ENCODE data around the gene DNAH10.

DNA sequence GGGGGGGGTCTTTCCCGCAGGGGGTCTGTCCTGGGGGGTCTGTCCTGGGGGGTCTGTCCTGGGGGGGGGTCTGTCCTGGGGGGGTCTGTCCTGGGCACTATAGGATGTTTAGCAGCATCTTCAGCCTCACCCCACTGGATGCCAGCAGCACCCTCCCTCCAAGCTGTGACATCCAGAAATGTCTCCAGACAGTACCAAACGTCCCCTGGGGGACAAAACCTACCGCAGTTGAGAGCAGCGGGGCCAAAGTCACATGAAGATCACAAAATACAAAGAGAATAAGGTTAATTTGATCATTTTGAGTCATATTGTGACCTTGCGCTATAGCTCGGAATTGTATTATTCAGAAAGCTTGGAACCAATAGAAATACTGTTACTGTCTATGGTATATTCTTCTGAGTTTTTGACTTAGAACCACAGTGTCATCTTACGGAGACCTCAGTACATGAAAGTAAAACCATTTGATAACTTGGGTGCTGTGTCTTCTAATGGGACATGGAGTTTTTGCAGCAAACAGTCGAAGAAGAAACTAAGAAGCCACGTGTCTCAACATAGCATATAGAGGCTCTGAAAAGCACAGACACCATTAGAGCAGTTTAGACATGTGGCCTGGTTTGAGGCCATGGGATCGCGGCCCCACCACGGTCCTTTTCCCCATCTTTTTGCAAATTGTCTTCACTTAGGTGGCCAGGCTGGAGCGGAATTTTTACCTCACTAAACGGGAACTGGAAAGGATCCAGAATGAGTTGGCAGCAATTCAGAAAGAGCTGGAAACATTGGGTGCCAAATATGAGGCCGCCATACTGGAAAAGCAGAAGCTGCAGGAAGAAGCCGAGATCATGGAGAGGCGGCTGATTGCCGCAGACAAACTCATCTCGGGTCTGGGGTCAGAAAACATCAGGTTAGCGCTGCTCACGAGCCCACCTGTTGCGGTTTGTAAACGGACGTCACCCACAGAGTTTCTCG lies 150.6 kb downstream of the DNAH10 start:
- TF ChIP-seq, protein P1, sequence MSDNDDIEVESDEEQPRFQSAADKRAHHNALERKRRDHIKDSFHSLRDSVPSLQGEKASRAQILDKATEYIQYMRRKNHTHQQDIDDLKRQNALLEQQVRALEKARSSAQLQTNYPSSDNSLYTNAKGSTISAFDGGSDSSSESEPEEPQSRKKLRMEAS (IDR thresholded peaks at IDR 0.05) = no peak
- TF ChIP-seq TAF1 (IDR thresholded peaks at IDR 0.05; ENCODE audit: low read depth) = no peak
- TF ChIP-seq RAD21 (IDR thresholded peaks at IDR 0.05; ENCODE audit: low read depth) = no peak
- no peak for TF ChIP-seq FOXM1 (IDR thresholded peaks at IDR 0.05; ENCODE audit: borderline replicate concordance, low read depth)
- no peak for TF ChIP-seq EP300 (IDR thresholded peaks at IDR 0.05; ENCODE audit: borderline replicate concordance)
- TF ChIP-seq YY1 (IDR thresholded peaks at IDR 0.05; ENCODE audit: low read depth) = no peak
- TF ChIP-seq, protein P2, sequence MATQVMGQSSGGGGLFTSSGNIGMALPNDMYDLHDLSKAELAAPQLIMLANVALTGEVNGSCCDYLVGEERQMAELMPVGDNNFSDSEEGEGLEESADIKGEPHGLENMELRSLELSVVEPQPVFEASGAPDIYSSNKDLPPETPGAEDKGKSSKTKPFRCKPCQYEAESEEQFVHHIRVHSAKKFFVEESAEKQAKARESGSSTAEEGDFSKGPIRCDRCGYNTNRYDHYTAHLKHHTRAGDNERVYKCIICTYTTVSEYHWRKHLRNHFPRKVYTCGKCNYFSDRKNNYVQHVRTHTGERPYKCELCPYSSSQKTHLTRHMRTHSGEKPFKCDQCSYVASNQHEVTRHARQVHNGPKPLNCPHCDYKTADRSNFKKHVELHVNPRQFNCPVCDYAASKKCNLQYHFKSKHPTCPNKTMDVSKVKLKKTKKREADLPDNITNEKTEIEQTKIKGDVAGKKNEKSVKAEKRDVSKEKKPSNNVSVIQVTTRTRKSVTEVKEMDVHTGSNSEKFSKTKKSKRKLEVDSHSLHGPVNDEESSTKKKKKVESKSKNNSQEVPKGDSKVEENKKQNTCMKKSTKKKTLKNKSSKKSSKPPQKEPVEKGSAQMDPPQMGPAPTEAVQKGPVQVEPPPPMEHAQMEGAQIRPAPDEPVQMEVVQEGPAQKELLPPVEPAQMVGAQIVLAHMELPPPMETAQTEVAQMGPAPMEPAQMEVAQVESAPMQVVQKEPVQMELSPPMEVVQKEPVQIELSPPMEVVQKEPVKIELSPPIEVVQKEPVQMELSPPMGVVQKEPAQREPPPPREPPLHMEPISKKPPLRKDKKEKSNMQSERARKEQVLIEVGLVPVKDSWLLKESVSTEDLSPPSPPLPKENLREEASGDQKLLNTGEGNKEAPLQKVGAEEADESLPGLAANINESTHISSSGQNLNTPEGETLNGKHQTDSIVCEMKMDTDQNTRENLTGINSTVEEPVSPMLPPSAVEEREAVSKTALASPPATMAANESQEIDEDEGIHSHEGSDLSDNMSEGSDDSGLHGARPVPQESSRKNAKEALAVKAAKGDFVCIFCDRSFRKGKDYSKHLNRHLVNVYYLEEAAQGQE (IDR thresholded peaks at IDR 0.05; ENCODE audit: low read depth) = no peak
- TF ChIP-seq CREB1 (IDR thresholded peaks at IDR 0.05; ENCODE audit: low read depth) = no peak

All from Ishikawa (cell line).